ENCODE results near the gene LIG1. TPM values are rescaled to one million over a fixed set of nuclear protein-coding genes. Genes with fewer than 3 reads are reported as not detected.

Gene LIG1
- total and polyA plus RNA-seq, 9 of the 15 experiments (the other 6 are each of a cell fraction or from before 2014, with no cell fraction given): 9.6 to 114 (median 71.1) TPM

DNA sequence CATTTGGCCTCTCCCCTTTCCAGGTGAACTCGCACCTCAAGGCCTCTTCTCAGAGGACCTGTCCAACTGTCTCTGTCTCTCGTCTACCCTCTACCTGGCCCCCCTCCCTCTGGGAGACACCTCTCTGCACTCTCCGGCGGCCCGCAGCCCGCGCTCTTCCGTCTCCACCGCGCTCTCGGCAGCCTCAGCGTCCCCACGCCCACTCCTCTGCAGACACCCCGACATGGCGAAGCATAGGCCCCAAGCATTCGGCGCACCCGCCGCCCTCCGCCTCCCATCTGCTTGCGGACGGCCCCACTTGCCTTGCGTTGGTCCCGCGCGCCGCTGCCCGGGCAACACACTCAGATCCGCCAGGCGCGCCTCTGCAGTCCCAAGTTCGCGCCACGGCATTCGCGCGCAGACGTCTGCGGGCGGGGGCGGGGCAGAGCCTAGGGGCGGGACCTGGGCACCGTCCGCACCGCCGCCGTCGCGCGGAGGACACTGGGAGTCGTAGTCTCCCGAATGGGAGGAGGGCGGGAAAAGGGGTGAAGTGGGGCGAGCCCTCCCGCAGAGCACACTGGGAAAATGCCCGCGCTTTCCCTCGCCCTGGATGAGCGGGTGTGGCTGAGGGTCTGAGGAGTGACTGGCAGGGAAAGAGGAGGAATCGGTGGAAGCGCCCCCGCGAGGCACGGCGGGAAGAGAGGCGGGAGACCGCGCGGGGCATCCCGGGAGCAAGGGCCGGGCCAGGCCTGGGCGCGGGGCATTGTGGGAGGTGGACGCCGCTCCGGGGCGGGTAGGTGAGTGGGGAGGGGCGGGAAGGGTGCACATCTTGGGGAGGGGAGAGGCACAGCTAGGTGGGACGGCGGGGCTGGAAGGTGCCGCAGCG is at the start of gene LIG1, which contains the start of gene ZSWIM9 (continued):
- TF ChIP-seq, protein P1, sequence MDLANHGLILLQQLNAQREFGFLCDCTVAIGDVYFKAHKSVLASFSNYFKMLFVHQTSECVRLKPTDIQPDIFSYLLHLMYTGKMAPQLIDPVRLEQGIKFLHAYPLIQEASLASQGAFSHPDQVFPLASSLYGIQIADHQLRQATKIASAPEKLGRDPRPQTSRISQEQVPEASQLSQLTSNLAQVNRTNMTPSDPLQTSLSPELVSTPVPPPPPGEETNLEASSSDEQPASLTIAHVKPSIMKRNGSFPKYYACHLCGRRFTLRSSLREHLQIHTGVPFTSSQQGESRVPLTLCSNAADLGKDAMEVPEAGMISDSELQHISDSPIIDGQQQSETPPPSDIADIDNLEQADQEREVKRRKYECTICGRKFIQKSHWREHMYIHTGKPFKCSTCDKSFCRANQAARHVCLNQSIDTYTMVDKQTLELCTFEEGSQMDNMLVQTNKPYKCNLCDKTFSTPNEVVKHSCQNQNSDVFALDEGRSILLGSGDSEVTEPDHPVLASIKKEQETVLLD (IDR thresholded peaks at IDR 0.05): peak; percentile 91
- TF ChIP-seq ETV6 (IDR thresholded peaks at IDR 0.05; ENCODE audit: borderline replicate concordance in 1 of 2, low read depth in 2 of 2, low read length in 1 of 2): no peak
- no peak for TF ChIP-seq ETV6 (CRISPR knock-in tag; IDR thresholded peaks at IDR 0.05; ENCODE audit: borderline replicate concordance)
- TF ChIP-seq, protein P2, sequence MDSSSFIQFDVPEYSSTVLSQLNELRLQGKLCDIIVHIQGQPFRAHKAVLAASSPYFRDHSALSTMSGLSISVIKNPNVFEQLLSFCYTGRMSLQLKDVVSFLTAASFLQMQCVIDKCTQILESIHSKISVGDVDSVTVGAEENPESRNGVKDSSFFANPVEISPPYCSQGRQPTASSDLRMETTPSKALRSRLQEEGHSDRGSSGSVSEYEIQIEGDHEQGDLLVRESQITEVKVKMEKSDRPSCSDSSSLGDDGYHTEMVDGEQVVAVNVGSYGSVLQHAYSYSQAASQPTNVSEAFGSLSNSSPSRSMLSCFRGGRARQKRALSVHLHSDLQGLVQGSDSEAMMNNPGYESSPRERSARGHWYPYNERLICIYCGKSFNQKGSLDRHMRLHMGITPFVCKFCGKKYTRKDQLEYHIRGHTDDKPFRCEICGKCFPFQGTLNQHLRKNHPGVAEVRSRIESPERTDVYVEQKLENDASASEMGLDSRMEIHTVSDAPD (CRISPR knock-in tag; IDR thresholded peaks at IDR 0.05): no peak
- 0 out of 2 replicates have a peak, but pooled peaks have one; percentile 43 for TF ChIP-seq BHLHE40 (IDR thresholded peaks at IDR 0.05; ENCODE audit: low read length)
- no peak for TF ChIP-seq NONO (IDR thresholded peaks at IDR 0.05; ENCODE audit: low read depth in 2 of 2, low read length in 1 of 2)
- TF ChIP-seq PHB (CRISPR knock-in tag; IDR thresholded peaks at IDR 0.05): no peak
- peak; percentile 91 for TF ChIP-seq RBFOX2 (IDR thresholded peaks at IDR 0.05; ENCODE audit: low read depth, low read length)
- TF ChIP-seq RUNX1 (IDR thresholded peaks at IDR 0.05; ENCODE audit: low read depth): 0 out of 2 replicates have a peak, but pooled peaks have one; percentile 14
- TF ChIP-seq HDAC2 (IDR thresholded peaks at IDR 0.05): peak; percentile 63; the same call in 1 of the 2 replicates
- peak; percentile 39; the same call in 1 of the 2 replicates for TF ChIP-seq PML (IDR thresholded peaks at IDR 0.05; ENCODE audit: low read length)
- no peak for TF ChIP-seq ZNF778 (CRISPR knock-in tag; IDR thresholded peaks at IDR 0.05)
- peak; percentile 53; the same call in 1 of the 2 replicates for TF ChIP-seq TOE1 (IDR thresholded peaks at IDR 0.05; ENCODE audit: borderline replicate concordance)
- TF ChIP-seq TOE1 (CRISPR knock-in tag; IDR thresholded peaks at IDR 0.05; ENCODE audit: borderline replicate concordance, low read depth): no peak
- no peak for TF ChIP-seq ZNF12 (CRISPR knock-in tag; IDR thresholded peaks at IDR 0.05)
- TF ChIP-seq RBM39 (optimal IDR thresholded peaks at IDR 0.05; ENCODE audit: low read depth, low read length): no peak
- TF ChIP-seq ZNF589 (CRISPR knock-in tag; IDR thresholded peaks at IDR 0.05; ENCODE audit: low read depth): no peak; the same call in 1 of the 2 replicates
- no peak for TF ChIP-seq ZC3H11A (IDR thresholded peaks at IDR 0.05; ENCODE audit: low read depth, low read length)
- TF ChIP-seq NR2C2 (CRISPR knock-in tag; IDR thresholded peaks at IDR 0.05): 0 out of 2 replicates have a peak, but pooled peaks have one; percentile 52
- peak; percentile 83 for TF ChIP-seq NR2C2 (tag; IDR thresholded peaks at IDR 0.05)
- TF ChIP-seq SMARCA5 (IDR thresholded peaks at IDR 0.05): peak; percentile 33; the same call in 1 of the 2 replicates
- TF ChIP-seq ETV1 (tag; conservative IDR thresholded peaks at IDR 0.05; ENCODE audit: low read depth): no peak
- no peak for TF ChIP-seq GTF2F1 (IDR thresholded peaks at IDR 0.05; ENCODE audit: low read depth, low read length)
- TF ChIP-seq ZBTB1 (CRISPR knock-in tag; IDR thresholded peaks at IDR 0.05; ENCODE audit: borderline replicate concordance, low read depth): no peak
- peak; percentile 68; the same call in 1 of the 2 replicates for TF ChIP-seq KDM2B (CRISPR knock-in tag; IDR thresholded peaks at IDR 0.05)
- TF ChIP-seq, protein P3, sequence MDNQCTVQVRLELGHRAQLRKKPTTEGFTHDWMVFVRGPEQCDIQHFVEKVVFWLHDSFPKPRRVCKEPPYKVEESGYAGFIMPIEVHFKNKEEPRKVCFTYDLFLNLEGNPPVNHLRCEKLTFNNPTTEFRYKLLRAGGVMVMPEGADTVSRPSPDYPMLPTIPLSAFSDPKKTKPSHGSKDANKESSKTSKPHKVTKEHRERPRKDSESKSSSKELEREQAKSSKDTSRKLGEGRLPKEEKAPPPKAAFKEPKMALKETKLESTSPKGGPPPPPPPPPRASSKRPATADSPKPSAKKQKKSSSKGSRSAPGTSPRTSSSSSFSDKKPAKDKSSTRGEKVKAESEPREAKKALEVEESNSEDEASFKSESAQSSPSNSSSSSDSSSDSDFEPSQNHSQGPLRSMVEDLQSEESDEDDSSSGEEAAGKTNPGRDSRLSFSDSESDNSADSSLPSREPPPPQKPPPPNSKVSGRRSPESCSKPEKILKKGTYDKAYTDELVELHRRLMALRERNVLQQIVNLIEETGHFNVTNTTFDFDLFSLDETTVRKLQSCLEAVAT (IDR thresholded peaks at IDR 0.05): no peak

Data from K562 (cell line).